MCF 10A (cell line): ENCODE measurements around the gene EDC3. TPM values are rescaled to one million over a fixed set of nuclear protein-coding genes. Genes with fewer than 3 reads are reported as not detected.

Source experiments
- BruUV-seq: library from RNA; stranded (reverse); fragments of 400-500 nt; replicated peaks from 2 replicates; lab custom pipeline; 2021; lab: Mats Ljungman, UMichigan
- CTCF ChIA-PET: fragments of 300-600 bp; sonication (Branson Sonifier 250); formaldehyde crosslinking; extraction: SDS; loops from one replicate; lab custom pipeline; 2021; ENCODE audit warnings: antibody characterized with exemption, inconsistent platforms; lab: Yijun Ruan, JAX
- POLR2A ChIA-PET: fragments of 300-600, 350-650 bp; sonication (Branson Sonifier 250); formaldehyde crosslinking; extraction: SDS; loops from one replicate; lab custom pipeline; 2020; ENCODE audit warnings: antibody characterized with exemption, inconsistent platforms; lab: Yijun Ruan, JAX
- DNase-seq: peaks from one replicate; pipeline ENCODE4 v3.0.0-alpha.2; 2018; ENCODE audit not compliant: unreplicated experiment
- H3K27ac Mint-ChIP-seq: one replicate; pipeline ENCODE4 v1.8.0; 2022; ENCODE audit warnings: mild to moderate bottlenecking, low read depth, mixed read lengths; ENCODE audit not compliant: unreplicated experiment
- H3K27me3 Mint-ChIP-seq: one replicate; pipeline ENCODE4 v1.8.0; 2022; ENCODE audit warnings: mixed read lengths; ENCODE audit not compliant: insufficient read depth, unreplicated experiment
- H3K36me3 Mint-ChIP-seq: one replicate; pipeline ENCODE4 v1.8.0; 2022; ENCODE audit warnings: mild to moderate bottlenecking, moderate library complexity, mixed read lengths; ENCODE audit not compliant: insufficient read depth, unreplicated experiment
- H3K4me1 Mint-ChIP-seq: one replicate; pipeline ENCODE4 v1.8.0; 2022; ENCODE audit warnings: mixed read lengths; ENCODE audit not compliant: insufficient read depth, unreplicated experiment
- H3K4me3 Mint-ChIP-seq: one replicate; pipeline ENCODE4 v1.8.0; 2022; ENCODE audit warnings: mild to moderate bottlenecking, moderate library complexity, mixed read lengths; ENCODE audit not compliant: unreplicated experiment
- H3K9me3 Mint-ChIP-seq: one replicate; pipeline ENCODE4 v1.8.0; 2022; ENCODE audit warnings: mixed read lengths; ENCODE audit not compliant: unreplicated experiment
- intact Hi-C: fragments of 100-400 bp; cut with micrococcal nuclease; formaldehyde crosslinking; loops from 2 replicates; pipeline ENCODE4 v1.14.1; 2022
- total RNA-seq: library from RNA; stranded (reverse); gene quantifications from 2 replicates; pipeline ENCODE4 v1.2.3, GENCODE V29; 2022
- TF ChIP-seq, protein P1 (sequence below): fragments of 200-600 bp; IDR thresholded peaks from one replicate; pipeline ENCODE4 v1.8.0; 2022; ENCODE audit warnings: antibody characterized with exemption, mild to moderate bottlenecking; ENCODE audit not compliant: unreplicated experiment

EDC3 gene
- total RNA-seq, 1 experiment from 2014 or later = 42.8 TPM

DNA sequence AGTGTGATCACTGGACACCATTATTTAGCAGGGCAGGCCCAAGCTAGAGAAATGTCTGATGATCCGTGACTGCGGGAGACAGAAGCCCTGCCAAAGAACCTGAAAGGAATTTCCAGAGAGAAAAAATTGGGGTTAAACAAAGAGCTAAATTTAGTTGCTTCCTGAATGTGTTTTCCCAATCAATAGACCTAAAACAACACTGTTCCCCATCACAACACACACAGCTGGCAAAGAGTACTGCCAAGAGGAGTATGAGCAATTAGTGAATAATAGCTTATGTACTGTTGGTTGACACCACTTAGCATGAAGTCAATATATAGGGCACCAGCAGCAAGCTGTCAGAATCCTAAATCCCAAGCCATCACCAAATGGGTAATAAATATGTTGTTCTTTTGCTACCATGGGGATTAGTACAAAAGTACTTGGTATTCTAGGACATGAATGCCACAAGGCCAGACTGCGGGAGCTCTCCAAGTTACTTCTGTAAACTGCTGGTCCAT is 44.5 kb downstream of the EDC3 start:
- TF ChIP-seq, protein P1, sequence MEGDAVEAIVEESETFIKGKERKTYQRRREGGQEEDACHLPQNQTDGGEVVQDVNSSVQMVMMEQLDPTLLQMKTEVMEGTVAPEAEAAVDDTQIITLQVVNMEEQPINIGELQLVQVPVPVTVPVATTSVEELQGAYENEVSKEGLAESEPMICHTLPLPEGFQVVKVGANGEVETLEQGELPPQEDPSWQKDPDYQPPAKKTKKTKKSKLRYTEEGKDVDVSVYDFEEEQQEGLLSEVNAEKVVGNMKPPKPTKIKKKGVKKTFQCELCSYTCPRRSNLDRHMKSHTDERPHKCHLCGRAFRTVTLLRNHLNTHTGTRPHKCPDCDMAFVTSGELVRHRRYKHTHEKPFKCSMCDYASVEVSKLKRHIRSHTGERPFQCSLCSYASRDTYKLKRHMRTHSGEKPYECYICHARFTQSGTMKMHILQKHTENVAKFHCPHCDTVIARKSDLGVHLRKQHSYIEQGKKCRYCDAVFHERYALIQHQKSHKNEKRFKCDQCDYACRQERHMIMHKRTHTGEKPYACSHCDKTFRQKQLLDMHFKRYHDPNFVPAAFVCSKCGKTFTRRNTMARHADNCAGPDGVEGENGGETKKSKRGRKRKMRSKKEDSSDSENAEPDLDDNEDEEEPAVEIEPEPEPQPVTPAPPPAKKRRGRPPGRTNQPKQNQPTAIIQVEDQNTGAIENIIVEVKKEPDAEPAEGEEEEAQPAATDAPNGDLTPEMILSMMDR = no peak
- Mint-ChIP-seq H3K4me1 (peaks cover 14% of the 10 kb centered on the region), H3K27ac (no peak overlapping the region), H3K36me3 (peaks cover 18% of the 10 kb centered on the region), H3K4me3 (no peak overlapping the region), H3K9me3 (no peaks in the 10 kb centered on the region), H3K27me3 (no peaks in the 10 kb centered on the region)
- CTCF ChIA-PET = interaction anchor here (0.9 to 1.6 kb wide), 2 partner anchors 17 to 30 kb away, joined by 4 to 5 read pairs; no protein-coding TSS in a partner anchor
- POLR2A ChIA-PET = interaction anchor here (0.6 to 1.3 kb wide), 2 partner anchors 17 to 118 kb away, joined by 3 read pairs; no protein-coding TSS in a partner anchor
- intact Hi-C loops = no loop called here
- no peak for DNase-seq
- BruUV-seq = no TSS peak

DNA sequence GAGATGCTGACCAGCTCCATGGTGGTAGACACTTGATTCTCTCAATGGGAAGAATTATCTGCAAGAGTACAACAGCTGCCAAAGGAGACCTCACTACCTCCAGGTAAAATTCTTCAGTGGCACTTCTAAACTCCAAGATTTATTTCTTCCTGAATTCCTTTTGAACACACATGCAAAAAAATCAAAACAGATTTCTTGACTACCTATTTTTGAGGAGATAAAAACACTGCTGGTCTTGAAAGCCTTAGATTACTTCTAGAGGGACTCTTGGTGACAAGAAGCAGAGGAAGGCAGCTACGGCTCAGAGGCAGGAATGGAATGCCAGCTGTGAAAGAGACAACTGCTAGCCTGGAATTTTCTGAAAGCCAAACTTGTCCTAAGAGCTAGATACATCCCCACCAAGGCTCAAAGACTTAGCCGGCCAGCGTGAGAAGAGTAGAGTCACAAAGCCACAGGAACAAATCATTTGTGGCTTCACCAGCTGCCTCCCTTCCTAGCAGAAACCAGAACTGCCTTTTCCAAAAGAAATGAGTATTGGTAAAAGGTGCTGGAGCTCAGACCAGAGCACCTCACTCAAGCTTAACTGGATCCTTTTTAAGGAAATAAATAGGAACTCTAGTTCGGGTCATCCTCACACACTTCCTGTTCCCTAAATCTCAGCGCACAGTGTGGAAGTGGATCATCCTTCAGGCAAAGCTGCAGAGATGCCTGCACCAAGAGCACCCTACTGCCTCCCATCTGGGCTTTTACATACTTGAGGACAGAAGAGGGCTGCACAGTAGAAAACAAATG is 47.6 kb downstream of the EDC3 start:
- no peak for DNase-seq
- H3K4me1 Mint-ChIP-seq = peaks cover 8% of the 10 kb centered on the region
- no peak overlapping the region for H3K4me3 Mint-ChIP-seq
- no peaks in the 10 kb centered on the region for H3K9me3 Mint-ChIP-seq
- no peak overlapping the region for H3K27ac Mint-ChIP-seq
- H3K36me3 Mint-ChIP-seq = peaks cover 13% of the 10 kb centered on the region
- intact Hi-C loops = no loop called here
- BruUV-seq = no TSS peak
- POLR2A ChIA-PET = no interaction called here
- CTCF ChIA-PET = interaction anchor here (0.5 to 26.9 kb wide), 4 partner anchors 13 to 152 kb away, joined by 3 to 632 read pairs (median 10); partner anchors contain the start of gene CSK
- TF ChIP-seq, protein P1 = no peak
- no peaks in the 10 kb centered on the region for H3K27me3 Mint-ChIP-seq

DNA sequence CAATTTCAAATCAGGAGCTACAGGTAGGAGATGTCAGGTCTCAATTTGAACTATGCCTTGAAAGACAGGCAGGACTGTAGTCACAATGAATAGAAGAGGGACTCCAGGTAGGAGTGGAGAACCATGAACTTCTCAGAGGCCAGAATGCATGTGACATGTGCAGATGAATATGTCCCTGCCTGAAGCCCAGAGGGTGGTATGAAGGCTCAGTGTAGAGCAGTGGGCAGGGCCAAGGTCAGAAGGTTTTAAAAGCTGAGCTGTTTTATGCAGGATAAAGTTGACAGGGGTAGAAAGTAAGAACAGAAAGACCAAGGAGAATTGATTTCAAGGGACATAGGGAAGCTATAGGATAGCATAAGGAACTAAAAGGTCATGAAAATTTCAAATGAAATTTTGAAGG is 49.3 kb downstream of the EDC3 start:
- POLR2A ChIA-PET = no interaction called here

More for the DNA sequence above, 49.3 kb downstream of the EDC3 start:
- peaks cover 9% of the 10 kb centered on the region for H3K36me3 Mint-ChIP-seq
- CTCF ChIA-PET = interaction anchor here (0.6 to 26.9 kb wide), 4 partner anchors 11 to 185 kb away, joined by 4 to 632 read pairs (median 12); partner anchors contain the start of gene CSK
- DNase-seq = no peak
- H3K4me3 Mint-ChIP-seq = no peak overlapping the region
- H3K27me3 Mint-ChIP-seq = no peaks in the 10 kb centered on the region
- TF ChIP-seq, protein P1 = no peak
- H3K27ac Mint-ChIP-seq = no peak overlapping the region
- BruUV-seq = no TSS peak
- H3K9me3 Mint-ChIP-seq = no peaks in the 10 kb centered on the region
- H3K4me1 Mint-ChIP-seq = peaks cover 5% of the 10 kb centered on the region
- intact Hi-C loops = no loop called here
